HG03060 (cell line): ENCODE results near the gene NAA16.
"Not testable (repeated sequence)": the region's sequence is repeated elsewhere in the genome, so short reads cannot be mapped to it uniquely, and the experiment has no call there.

Experiments
- ATAC-seq: cut with Tn5 transposase; IDR thresholded peaks from one replicate; pipeline ENCODE4 v1.9.1; 2021; ENCODE audit warnings: low read depth, moderate number of reproducible peaks; ENCODE audit not compliant: unreplicated experiment

NAA16 gene

GRCh38 chr13:41403983-41404382 is 92.9 kb downstream of the NAA16 start:
- ATAC-seq: no peak

GRCh38 chr13:41405367-41405766 is 94.3 kb downstream of the NAA16 start:
- ATAC-seq: no peak

- no peak for ATAC-seq
Measured at GRCh38 chr13:41407380-41407779, 96.3 kb downstream of the NAA16 start.

- ATAC-seq: no peak
Measured at GRCh38 chr13:41408121-41408520, 97.1 kb downstream of the NAA16 start.

- ATAC-seq: no peak
Measured at GRCh38 chr13:41408746-41409145, 97.7 kb downstream of the NAA16 start.

GRCh38 chr13:41409611-41410010 is 98.5 kb downstream of the NAA16 start:
- no peak for ATAC-seq

- ATAC-seq: no peak
Measured at GRCh38 chr13:41411060-41411459, 100.0 kb downstream of the NAA16 start.

GRCh38 chr13:41411522-41411921 is 100.5 kb downstream of the NAA16 start:
- ATAC-seq: no peak

GRCh38 chr13:41413872-41414271 is 102.8 kb downstream of the NAA16 start:
- ATAC-seq: no peak

- no peak for ATAC-seq
Measured at GRCh38 chr13:41416276-41416675, 105.2 kb downstream of the NAA16 start.

- ATAC-seq: no peak
Measured at GRCh38 chr13:41418027-41418426, 107.0 kb downstream of the NAA16 start.

- no peak for ATAC-seq
Measured at GRCh38 chr13:41418731-41419130, 107.7 kb downstream of the NAA16 start.

GRCh38 chr13:41419206-41419605 is 108.1 kb downstream of the NAA16 start:
- no peak for ATAC-seq

- no peak for ATAC-seq
Measured at GRCh38 chr13:41420146-41420545, 109.1 kb downstream of the NAA16 start.

- not testable (repeated sequence) for ATAC-seq
Measured at GRCh38 chr13:41421330-41421729, 110.3 kb downstream of the NAA16 start.

- ATAC-seq: not testable (repeated sequence)
Measured at GRCh38 chr13:41421983-41422382, 110.9 kb downstream of the NAA16 start.

- ATAC-seq: not testable (repeated sequence)
Measured at GRCh38 chr13:41423259-41423658, 112.2 kb downstream of the NAA16 start.

GRCh38 chr13:41424675-41425074 is 113.6 kb downstream of the NAA16 start:
- not testable (repeated sequence) for ATAC-seq

GRCh38 chr13:41426047-41426446 is 115.0 kb downstream of the NAA16 start:
- no peak for ATAC-seq
